IgD-negative memory B cell (primary cell): ENCODE results near the gene ATPAF1. TPM values are rescaled to one million over a fixed set of nuclear protein-coding genes. Genes with fewer than 3 reads are reported as not detected.
"Not testable (repeated sequence)": the region's sequence is repeated elsewhere in the genome, so short reads cannot be mapped to it uniquely, and the experiment has no call there.

Source experiments
- H3K27ac Mint-ChIP-seq, 3 donors: one replicate each; pipeline ENCODE4 v1.8.0; 2020 to 2022; ENCODE audit warnings: mild to moderate bottlenecking in 3 of 3, mixed read lengths in 3 of 3, moderate library complexity in 1 of 3
- H3K27me3 Mint-ChIP-seq: one replicate; pipeline ENCODE4 v1.8.0; 2021; ENCODE audit warnings: mixed read lengths
- H3K36me3 Mint-ChIP-seq: one replicate; pipeline ENCODE4 v1.8.0; 2020; ENCODE audit warnings: mild to moderate bottlenecking, mixed read lengths
- H3K4me1 Mint-ChIP-seq, 3 donors: one replicate each; pipeline ENCODE4 v1.8.0; 2020 to 2022; ENCODE audit warnings: mixed read lengths in 3 of 3, mild to moderate bottlenecking in 1 of 3
- H3K4me3 Mint-ChIP-seq, 4 donors: one replicate each; pipeline ENCODE4 v1.8.0; 2020 to 2022; ENCODE audit warnings: mild to moderate bottlenecking in 4 of 4, mixed read lengths in 4 of 4, moderate library complexity in 3 of 4
- H3K9me3 Mint-ChIP-seq, 3 donors: one replicate each; pipeline ENCODE4 v1.8.0; 2020 to 2021; ENCODE audit warnings: mixed read lengths in 3 of 3, mild to moderate bottlenecking in 1 of 3
- polyA plus RNA-seq: library from polyadenylated mRNA; unstranded; fragments of 300-500 nt; fragmentation: Illumina TruSeq; gene quantifications from one replicate; pipeline ENCODE4 v1.2.3, GENCODE V29; 2021

Gene ATPAF1, protein sequence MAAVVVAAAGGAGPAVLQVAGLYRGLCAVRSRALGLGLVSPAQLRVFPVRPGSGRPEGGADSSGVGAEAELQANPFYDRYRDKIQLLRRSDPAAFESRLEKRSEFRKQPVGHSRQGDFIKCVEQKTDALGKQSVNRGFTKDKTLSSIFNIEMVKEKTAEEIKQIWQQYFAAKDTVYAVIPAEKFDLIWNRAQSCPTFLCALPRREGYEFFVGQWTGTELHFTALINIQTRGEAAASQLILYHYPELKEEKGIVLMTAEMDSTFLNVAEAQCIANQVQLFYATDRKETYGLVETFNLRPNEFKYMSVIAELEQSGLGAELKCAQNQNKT
- 55.1 TPM for polyA plus RNA-seq

GRCh38 chr1:46667782-46668760 lies at the start of gene ATPAF1:
Gene ATPAF1, minus strand, starts transcription at chr1:46668364. Its CDS starts 42 bp downstream, at chr1:46668322.
- Mint-ChIP-seq H3K4me1 (peaks cover 8 to 12% (median 10%) of the 10 kb centered on the region in 3 donors), H3K27me3 (no peaks in the 10 kb centered on the region), H3K9me3 (no peaks in the 10 kb centered on the region)

GRCh38 chr1:46717654-46718053 lies 49.5 kb upstream of the ATPAF1 start:
- Mint-ChIP-seq H3K9me3 (no peaks in the 10 kb centered on the region), H3K36me3 (peaks cover 5% of the 10 kb centered on the region), H3K4me3 (peak overlapping the region; percentile 83 to 94 (median 88)), H3K27ac (peak overlapping the region; percentile 88 to 94 (median 93)), H3K27me3 (no peaks in the 10 kb centered on the region), H3K4me1 (peaks cover 31 to 40% (median 34%) of the 10 kb centered on the region in 3 donors)

More at GRCh38 chr1:46667782-46668760, at the start of gene ATPAF1:
- Mint-ChIP-seq H3K27ac (peak within 1 kb of the TSS in 1 of 3 donors; percentile 95), H3K4me3 (peak within 1 kb of the TSS in 2 of 4 donors; percentile 77 to 92), H3K36me3 (peaks cover 2% of the 10 kb centered on the region)

GRCh38 chr1:46714976-46715375 lies 46.8 kb upstream of the ATPAF1 start:
- Mint-ChIP-seq H3K36me3 (peaks cover 5% of the 10 kb centered on the region), H3K27ac (peak overlapping the region in 1 of 3 donors; percentile 56), H3K27me3 (no peaks in the 10 kb centered on the region), H3K4me1 (peaks cover 31 to 46% (median 35%) of the 10 kb centered on the region in 3 donors), H3K4me3 (peak overlapping the region in 1 of 4 donors; percentile 81), H3K9me3 (no peaks in the 10 kb centered on the region)

GRCh38 chr1:46708121-46708520 lies 40.0 kb upstream of the ATPAF1 start:
- Mint-ChIP-seq H3K9me3 (no peaks in the 10 kb centered on the region), H3K36me3 (no peaks in the 10 kb centered on the region), H3K4me1 (peaks cover 4 to 13% (median 11%) of the 10 kb centered on the region in 3 donors), H3K27ac (no peak overlapping the region), H3K27me3 (no peaks in the 10 kb centered on the region), H3K4me3 (no peak overlapping the region)

GRCh38 chr1:46705408-46705807 lies 37.2 kb upstream of the ATPAF1 start:
- Mint-ChIP-seq H3K27me3 (no peaks in the 10 kb centered on the region), H3K27ac (no peak overlapping the region), H3K4me1 (peaks cover 8 to 14% (median 11%) of the 10 kb centered on the region in 3 donors), H3K9me3 (no peaks in the 10 kb centered on the region), H3K4me3 (no peak overlapping the region), H3K36me3 (no peaks in the 10 kb centered on the region)

DNA sequence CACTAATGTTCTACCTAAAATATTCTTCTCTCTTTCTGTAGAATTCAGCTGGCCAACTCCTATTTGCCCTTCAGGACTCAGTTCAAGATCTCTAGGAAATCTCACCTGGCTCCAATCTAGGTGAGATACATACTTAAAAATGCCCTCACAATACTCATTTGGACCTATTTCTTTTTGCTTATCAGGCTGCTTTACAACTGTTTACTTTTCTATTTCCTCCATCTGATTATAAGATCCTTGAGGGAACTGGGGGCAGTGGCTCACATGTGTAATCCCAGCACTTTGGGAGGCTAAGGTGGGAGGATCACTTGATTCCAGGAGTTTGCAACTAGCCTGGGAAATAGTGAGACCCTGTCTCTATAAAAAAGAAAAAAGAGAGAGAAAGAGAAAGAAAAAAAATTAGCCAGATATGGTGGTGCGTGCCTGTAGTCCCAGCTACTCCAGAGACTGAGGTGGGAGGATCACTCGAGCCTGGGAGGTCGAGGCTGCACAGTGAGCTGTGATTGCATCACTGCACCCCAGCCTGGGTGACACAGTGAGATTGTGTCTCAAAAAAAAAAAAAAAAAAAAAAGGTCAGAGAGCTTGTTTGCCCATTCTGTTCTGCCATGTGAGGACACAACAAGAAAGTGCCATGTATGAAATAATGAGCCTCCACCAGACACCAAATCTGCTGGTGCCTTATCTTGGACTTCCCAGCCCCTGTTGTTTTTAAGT lies 35.9 kb upstream of the ATPAF1 start:
- Mint-ChIP-seq H3K4me3 (no peak overlapping the region), H3K36me3 (no peaks in the 10 kb centered on the region), H3K27me3 (no peaks in the 10 kb centered on the region), H3K4me1 (peaks cover 4 to 14% (median 8%) of the 10 kb centered on the region in 3 donors), H3K27ac (no peak overlapping the region), H3K9me3 (no peaks in the 10 kb centered on the region)

DNA sequence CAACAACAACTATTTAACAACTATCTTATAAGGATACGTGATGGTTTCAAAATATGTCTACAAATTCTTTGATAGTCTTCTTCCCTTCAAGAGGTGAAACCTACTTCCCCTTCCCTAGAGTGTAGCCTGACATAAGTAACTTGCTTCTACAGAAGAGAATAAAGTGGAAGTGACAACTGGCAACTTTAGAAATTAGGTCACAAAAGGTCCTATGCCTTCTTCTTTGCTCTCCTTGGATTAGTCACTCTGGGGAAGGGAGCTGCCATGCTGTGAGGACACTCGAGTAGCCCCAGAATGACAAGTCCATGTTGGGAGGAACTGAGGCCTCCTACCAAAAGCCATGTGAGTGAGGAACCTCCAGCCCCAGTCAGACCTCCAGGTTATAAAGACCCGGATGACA lies 31.5 kb upstream of the ATPAF1 start:
- Mint-ChIP-seq H3K27ac (no peak overlapping the region), H3K27me3 (no peaks in the 10 kb centered on the region), H3K4me3 (no peak overlapping the region), H3K9me3 (peaks cover 0 to 7% (median 0%) of the 10 kb centered on the region in 3 donors), H3K36me3 (peaks cover 15% of the 10 kb centered on the region), H3K4me1 (peaks cover 9 to 14% (median 11%) of the 10 kb centered on the region in 3 donors)

- Mint-ChIP-seq H3K27ac (no peak overlapping the region), H3K27me3 (no peaks in the 10 kb centered on the region), H3K4me1 (peaks cover 3 to 9% (median 4%) of the 10 kb centered on the region in 3 donors), H3K36me3 (peaks cover 15% of the 10 kb centered on the region), H3K4me3 (no peak overlapping the region), H3K9me3 (peaks cover 0 to 7% (median 0%) of the 10 kb centered on the region in 3 donors)
Measured at GRCh38 chr1:46697053-46697452, 28.9 kb upstream of the ATPAF1 start.

DNA sequence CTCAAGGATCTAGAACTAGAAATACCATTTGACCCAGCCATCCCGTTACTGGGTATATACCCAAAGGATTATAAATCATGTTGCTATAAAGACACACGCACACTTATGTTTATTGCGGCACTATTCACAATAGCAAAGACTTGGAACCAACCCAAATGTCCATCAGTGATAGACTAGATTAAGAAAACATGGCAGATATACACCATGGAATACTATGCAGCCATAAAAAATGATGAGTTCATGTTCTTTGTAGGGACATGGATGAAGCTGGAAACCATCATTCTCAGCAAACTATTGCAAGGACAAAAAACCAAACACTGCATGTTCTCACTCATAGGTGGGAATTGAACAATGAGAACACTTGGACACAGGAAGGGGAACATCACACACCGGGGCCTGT lies 26.5 kb upstream of the ATPAF1 start:
- not testable (repeated sequence) for H3K4me1 Mint-ChIP-seq, H3K9me3 Mint-ChIP-seq, H3K4me3 Mint-ChIP-seq, H3K27me3 Mint-ChIP-seq, H3K27ac Mint-ChIP-seq
- peaks cover 17% of the 10 kb centered on the region for H3K36me3 Mint-ChIP-seq

DNA sequence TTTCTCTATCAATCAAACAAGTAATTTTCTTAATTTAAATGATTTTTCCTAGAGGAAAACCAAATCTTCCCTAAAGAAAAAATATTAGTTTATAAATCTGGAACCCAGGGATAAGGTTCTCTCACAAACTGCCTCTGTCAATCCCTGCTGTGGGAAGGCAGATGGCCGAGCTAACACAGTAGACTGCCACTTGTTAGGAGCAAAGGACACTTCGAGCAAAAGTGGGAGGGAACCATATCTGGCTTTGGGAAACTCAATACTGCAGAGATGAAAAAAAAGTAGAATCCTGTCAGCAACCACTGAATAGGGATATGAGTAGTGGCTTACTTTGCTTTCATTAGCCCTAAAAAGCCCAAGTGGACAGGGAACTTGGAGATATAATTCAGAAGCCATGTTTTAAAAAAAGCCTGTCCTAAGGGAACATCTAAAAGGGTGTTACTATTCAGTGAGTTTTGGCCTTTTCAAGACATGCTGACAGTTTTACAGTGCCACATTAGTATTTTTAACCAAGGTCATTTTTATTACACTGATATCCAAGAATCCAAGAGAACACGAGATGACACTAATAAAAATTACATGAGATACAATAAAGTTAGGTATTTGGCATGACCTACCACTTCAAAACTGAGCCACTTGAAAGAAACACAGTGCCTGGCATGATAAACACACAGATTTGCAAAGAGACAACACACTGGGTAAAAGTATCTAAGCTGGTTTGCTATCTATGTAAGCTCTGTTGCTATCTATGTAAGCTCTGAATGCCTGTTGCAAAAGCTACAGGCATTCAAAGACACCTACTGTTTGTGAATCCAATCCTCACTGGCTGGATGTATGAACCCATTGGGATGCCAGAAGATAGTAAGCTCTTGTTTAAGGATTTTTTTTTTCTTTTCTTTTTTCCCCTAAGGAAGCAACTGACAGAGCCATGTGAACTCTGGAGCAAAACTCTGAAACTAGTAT lies 24.9 kb upstream of the ATPAF1 start:
- Mint-ChIP-seq H3K4me3 (no peak overlapping the region), H3K36me3 (peaks cover 16% of the 10 kb centered on the region), H3K4me1 (no peaks in the 10 kb centered on the region), H3K27me3 (no peaks in the 10 kb centered on the region), H3K27ac (no peak overlapping the region), H3K9me3 (peaks cover 0 to 7% (median 0%) of the 10 kb centered on the region in 3 donors)

DNA sequence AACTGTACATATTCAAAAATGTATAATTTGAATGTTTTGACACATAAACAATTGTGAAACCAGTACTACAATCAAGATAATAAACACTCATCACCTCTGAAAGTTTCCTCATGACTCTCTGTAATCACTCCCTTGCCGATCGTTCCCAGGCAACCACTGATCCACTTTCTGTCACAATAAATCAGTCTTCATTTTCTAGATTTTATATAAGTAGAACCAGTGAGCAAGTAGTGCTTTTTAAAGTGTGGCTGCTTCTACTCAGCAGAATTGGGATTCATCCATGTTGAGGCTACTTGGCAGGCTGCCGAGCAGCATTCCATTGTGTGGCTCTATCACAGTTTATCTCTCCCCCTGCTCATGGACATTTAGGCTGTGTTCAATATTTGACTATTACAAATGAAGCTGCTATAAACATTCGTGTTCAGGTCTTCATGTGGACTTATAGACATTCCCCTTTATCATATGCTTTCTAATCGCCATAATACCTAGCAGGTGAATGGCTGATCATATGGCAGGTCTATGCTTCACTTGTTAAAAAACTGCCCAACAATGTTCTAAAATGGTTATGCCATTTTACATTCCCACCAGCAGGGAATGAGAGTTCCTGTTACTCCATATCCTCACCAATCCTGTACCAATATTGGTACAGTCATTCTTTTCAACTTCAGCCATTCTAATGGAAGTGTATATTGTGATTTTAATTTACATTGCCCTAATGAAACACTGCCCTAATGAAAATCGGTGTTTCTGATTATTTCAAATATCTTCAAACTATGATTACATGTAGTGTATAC lies 24.0 kb upstream of the ATPAF1 start:
- H3K36me3 Mint-ChIP-seq = peaks cover 13% of the 10 kb centered on the region
- no peak overlapping the region for H3K27ac Mint-ChIP-seq
- H3K4me1 Mint-ChIP-seq = no peaks in the 10 kb centered on the region
- H3K4me3 Mint-ChIP-seq = no peak overlapping the region
- peaks cover 0 to 7% (median 0%) of the 10 kb centered on the region in 3 donors for H3K9me3 Mint-ChIP-seq
- H3K27me3 Mint-ChIP-seq = no peaks in the 10 kb centered on the region

DNA sequence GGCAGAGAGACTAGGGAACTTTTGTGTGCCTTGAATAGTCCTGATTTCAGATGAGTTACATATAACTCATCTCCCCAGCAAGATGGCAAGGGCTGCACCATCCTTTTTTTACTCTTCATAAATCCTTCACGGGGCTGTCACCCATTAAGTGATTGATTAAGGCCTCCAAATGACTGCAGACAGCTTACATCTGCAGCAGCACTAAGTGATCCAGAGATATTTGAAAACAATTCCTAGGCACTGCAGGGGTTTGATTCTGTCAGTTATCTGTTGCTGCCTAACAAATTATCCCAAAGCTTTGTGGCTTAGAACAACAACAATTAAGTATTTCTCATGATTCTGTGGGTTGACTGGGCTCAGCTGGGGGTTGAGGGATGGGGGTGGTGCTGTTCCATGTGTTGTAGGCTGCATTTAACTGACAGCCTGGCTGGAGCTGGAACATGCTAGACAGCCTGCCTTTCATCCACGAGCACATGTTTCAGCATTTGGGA lies 22.8 kb upstream of the ATPAF1 start:
- no peak overlapping the region for H3K4me3 Mint-ChIP-seq
- no peak overlapping the region for H3K27ac Mint-ChIP-seq
- H3K36me3 Mint-ChIP-seq = peaks cover 12% of the 10 kb centered on the region

GRCh38 chr1:46689897-46690296 lies 21.7 kb upstream of the ATPAF1 start:
- Mint-ChIP-seq H3K27me3 (no peaks in the 10 kb centered on the region), H3K4me3 (no peak overlapping the region), H3K4me1 (no peaks in the 10 kb centered on the region), H3K9me3 (no peaks in the 10 kb centered on the region), H3K36me3 (peaks cover 3% of the 10 kb centered on the region), H3K27ac (no peak overlapping the region)

More for the DNA sequence above, 22.8 kb upstream of the ATPAF1 start:
- Mint-ChIP-seq H3K27me3 (no peaks in the 10 kb centered on the region), H3K9me3 (peaks cover 0 to 7% (median 0%) of the 10 kb centered on the region in 3 donors), H3K4me1 (no peaks in the 10 kb centered on the region)
